Muscle of leg (tissue), 11 donors: ENCODE results near the gene FAM181B. TPM values are rescaled to one million over a fixed set of nuclear protein-coding genes. Genes with fewer than 3 reads are reported as not detected.

ENCODE experiments used
- DNase-seq: peaks from one replicate; pipeline ENCODE4 v3.0.0; 2013
- H3K27ac ChIP-seq: one replicate; pipeline ENCODE4 v1.5.1; 2013; ENCODE audit warnings: mild to moderate bottlenecking, low read length, control low read depth
- H3K27me3 ChIP-seq: one replicate; pipeline ENCODE4 v1.6.1; 2013; ENCODE audit warnings: low read length; ENCODE audit not compliant: control insufficient read depth, insufficient read depth
- H3K36me3 ChIP-seq: one replicate; pipeline ENCODE4 v1.6.1; 2013; ENCODE audit warnings: low read length; ENCODE audit not compliant: control insufficient read depth, insufficient read depth
- H3K4me1 ChIP-seq: one replicate; pipeline ENCODE4 v1.6.1; 2013; ENCODE audit warnings: low read length; ENCODE audit not compliant: control insufficient read depth, insufficient read depth
- H3K4me3 ChIP-seq: one replicate; pipeline ENCODE4 v1.5.1; 2013; ENCODE audit warnings: low read length, control low read depth
- H3K9me3 ChIP-seq: replicated peaks from 2 replicates; pipeline ENCODE4 v1.6.1; 2013; ENCODE audit warnings: low read depth, low read length; ENCODE audit not compliant: control insufficient read depth
- WGBS: methylation state at CpG from one replicate; pipeline ENCODE4 v1.1.5; 2013; ENCODE audit warnings: missing lambda C conversion rate; ENCODE audit not compliant: insufficient coverage; 5-methylcytosine and 5-hydroxymethylcytosine counted together
- polyA plus RNA-seq, 8 donors: library from polyadenylated mRNA; unstranded; fragments of 120-200 nt; gene quantifications; one replicate each; pipeline versions ENCODE4 v1.2.1 to v1.2.3, GENCODE V29; 2013; ENCODE audit warnings: inconsistent platforms in 1 of 8, low replicate concordance in 1 of 8; ENCODE audit not compliant: insufficient read length in 8 of 8, insufficient read depth in 1 of 8
- total RNA-seq: library from RNA; stranded (reverse); fragments of 120-200 nt; gene quantifications from one replicate; pipeline ENCODE4 v1.2.4, GENCODE V29; 2013

The FAM181B gene
- total and polyA plus RNA-seq, 9 donors, result 0.15 to 0.40 (median 0.23) TPM

DNA sequence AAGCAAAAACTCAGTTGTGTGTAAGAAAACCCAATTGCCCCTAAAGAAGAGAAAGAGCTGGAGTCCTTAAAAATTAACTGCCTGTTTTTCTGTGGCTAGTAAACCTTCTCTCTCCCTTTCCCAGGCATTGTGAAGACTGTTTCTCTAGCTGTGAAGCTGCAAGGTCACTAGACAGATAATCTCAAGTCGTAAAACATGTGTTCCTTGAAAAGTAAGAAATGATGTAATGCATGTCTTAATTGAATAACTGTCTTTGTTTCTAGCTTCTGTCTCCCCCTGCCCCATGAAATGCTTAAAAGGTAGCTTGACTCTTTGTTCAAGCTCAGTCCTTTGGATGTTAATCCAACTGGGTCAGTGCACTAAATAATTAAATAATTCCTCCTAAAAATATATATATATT is 29.5 kb upstream of the FAM181B start:
- no peak for DNase-seq
- no peaks in the 10 kb centered on the region for H3K36me3 ChIP-seq
- no CpG with 5 or more reads among the region's 1 CpG for WGBS

DNA sequence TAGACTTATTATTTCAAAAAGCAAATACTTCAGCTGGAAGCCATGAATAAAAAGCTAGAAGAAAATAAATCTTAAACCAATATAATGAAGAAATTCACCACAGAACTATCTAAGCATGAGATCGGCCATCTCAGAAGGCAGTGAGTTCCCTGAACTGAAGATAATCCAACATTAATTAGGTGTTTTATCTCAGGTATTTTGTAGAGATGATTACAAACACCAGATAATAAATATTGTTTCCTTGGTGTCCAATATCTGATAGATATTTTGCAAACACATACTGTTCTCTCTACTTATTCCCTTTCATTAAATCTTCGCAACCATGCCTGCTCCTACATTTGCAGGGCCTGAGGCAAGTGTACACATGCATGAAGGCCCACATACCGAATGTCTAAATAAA is 26.0 kb upstream of the FAM181B start:
- no peak for DNase-seq
- WGBS, result no CpG with 5 or more reads among the region's 3 CpGs
- Histone ChIP-seq H3K4me3 (no peak overlapping the region), H3K36me3 (no peaks in the 10 kb centered on the region), H3K4me1 (no peaks in the 10 kb centered on the region), H3K9me3 (no peaks in the 10 kb centered on the region), H3K27me3 (no peaks in the 10 kb centered on the region), H3K27ac (no peak overlapping the region)

More for the DNA sequence above, 29.5 kb upstream of the FAM181B start:
- Histone ChIP-seq H3K4me1 (no peaks in the 10 kb centered on the region), H3K9me3 (no peaks in the 10 kb centered on the region), H3K27me3 (no peaks in the 10 kb centered on the region), H3K27ac (no peak overlapping the region), H3K4me3 (no peak overlapping the region)

DNA sequence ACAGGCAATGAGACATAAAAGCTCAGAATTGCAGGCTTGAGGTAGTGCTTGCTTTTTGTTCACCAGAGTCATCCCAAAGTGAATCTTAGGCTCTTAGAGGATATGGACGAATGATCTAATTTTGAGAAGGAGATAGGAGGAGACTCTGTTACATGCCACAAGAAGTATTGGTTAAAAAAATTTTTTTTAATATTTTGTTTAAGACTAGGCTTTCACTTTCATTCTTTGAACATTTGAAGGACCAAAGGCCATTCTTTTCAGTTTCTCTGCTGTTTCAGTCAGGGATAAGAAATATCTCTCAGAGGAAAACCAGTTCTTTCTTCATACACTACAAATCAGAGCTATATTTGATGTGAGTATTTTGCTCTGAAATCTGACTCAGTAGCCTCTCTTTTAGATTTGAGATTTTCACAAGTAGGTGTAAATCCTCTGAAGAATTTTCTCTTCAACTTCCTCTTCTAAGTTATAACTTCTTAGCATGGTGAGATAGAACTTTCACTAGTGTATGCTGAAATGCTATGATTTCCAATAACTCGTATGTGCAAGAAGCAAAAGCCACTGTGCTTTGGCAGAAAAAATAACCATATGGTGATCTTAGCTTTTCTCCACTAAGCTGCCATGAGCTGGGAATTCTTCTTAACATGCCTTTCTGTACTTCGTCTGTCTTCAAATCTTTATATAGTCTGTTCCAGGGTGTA is 24.1 kb upstream of the FAM181B start:
- WGBS, result no CpG with 5 or more reads among the region's 3 CpGs

DNA sequence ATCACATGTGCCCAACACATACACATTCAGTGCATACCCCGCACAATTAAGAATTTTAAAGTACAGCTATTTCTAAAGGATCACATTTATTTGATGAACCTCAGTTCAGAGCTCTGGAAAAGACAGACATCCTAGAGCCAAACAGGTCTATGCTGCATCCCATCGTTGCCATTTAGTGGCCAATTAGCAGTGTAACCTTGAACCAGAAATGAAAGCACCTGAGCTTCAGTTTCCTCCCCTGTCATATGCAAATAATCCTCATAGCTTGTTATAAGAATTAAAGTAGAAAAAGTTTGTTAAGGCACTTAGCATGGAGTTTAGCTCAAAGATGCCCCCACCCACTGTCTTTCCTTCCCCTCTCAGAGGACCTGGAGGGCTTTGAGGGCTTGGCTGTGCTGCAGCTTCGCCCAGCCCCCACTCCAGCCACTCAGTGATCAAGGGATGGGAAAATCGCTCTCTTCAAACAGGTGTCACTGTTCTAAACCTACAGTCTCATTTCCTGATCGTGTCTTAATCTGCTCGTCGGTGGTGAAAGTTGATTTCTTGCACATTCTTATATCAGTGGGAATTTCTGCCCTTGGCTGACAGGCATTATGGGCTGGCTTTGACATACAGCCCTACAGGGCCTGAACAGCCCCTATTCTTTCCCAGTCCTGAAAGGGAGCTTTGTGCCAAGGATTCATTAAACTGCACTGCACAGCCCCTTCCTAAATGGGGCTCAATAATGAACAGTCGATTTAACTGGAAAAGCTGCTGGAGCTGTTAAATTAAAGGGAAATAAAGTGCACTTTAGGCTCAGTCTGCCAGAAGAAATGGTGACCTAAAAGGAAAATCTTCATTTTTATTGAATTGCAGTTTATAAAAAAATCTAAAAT is 23.3 kb upstream of the FAM181B start:
- H3K27me3 ChIP-seq, result no peaks in the 10 kb centered on the region
- H3K9me3 ChIP-seq, result no peaks in the 10 kb centered on the region
- H3K4me3 ChIP-seq, result no peak overlapping the region
- no peak for DNase-seq
- no peaks in the 10 kb centered on the region for H3K4me1 ChIP-seq
- 61% methylated on average over 4 of the region's 8 CpGs for WGBS
- no peaks in the 10 kb centered on the region for H3K36me3 ChIP-seq
- no peak overlapping the region for H3K27ac ChIP-seq

More for the DNA sequence above, 24.1 kb upstream of the FAM181B start:
- H3K9me3 ChIP-seq, result no peaks in the 10 kb centered on the region
- DNase-seq, result no peak
- no peak overlapping the region for H3K4me3 ChIP-seq
- H3K36me3 ChIP-seq, result no peaks in the 10 kb centered on the region
- no peaks in the 10 kb centered on the region for H3K27me3 ChIP-seq
- H3K4me1 ChIP-seq, result no peaks in the 10 kb centered on the region
- no peak overlapping the region for H3K27ac ChIP-seq

DNA sequence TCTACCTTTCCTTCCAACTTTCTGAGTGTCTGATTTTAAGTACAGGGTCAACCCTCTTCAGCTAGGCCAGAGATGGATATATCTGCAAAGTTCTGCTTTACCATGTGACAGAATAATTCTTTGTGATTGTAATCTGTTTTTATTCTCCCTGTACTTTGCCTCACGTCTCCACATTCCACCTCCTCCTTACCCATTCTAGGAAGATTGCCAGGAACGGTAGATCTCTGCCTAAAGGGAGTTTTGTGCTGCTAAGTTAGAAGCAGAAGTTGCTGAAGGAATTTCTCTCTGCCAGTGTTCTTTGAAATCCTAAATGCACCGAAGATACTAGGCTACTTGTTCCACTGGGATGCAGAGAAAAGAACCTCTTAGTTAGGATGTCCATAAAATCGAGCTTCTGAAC is 20.7 kb upstream of the FAM181B start:
- Histone ChIP-seq H3K27ac (no peak overlapping the region), H3K36me3 (no peaks in the 10 kb centered on the region), H3K4me3 (no peak overlapping the region), H3K27me3 (no peaks in the 10 kb centered on the region), H3K9me3 (no peaks in the 10 kb centered on the region), H3K4me1 (no peaks in the 10 kb centered on the region)
- WGBS, result no CpG with 5 or more reads among the region's 4 CpGs
- DNase-seq, result no peak

DNA sequence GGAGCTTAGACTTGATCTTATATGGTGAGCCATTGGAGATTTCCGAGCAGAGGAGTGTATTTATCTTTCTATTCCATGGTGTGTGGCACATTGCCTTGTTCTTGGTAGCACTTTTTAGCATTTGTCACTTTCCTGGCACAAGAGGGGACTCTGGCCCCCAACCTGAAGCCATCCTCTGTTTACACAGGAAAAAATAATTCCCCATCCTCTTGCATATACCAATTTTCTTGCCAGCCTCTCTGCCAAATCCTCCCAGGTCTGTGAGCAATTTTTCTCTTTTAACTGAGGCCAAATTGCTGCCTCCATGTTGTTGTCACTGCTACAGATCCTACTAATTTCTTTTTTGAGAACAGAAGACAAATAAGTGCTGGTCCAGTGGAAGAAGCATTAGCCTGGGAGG is 20.3 kb upstream of the FAM181B start:
- no CpG with 5 or more reads among the region's 1 CpG for WGBS

DNA sequence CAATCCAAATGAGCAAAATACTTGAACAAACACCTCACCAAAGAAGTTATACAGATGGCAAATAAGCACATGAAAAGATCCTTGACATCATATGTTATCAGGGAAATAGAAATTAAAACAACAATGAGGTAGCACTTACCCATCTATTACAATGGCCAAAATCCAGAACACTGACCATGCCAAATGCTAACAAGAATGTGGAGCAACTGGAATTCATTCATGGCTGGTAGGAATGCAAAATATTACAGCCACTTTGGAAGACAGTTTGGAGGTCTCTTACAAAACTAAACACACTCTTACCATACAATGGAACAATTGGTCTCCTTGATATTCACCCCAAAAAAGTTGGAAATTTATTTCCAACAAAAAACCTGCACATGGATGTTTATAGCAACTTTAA is 19.1 kb upstream of the FAM181B start:
- no peaks in the 10 kb centered on the region for H3K4me1 ChIP-seq
- H3K9me3 ChIP-seq, result no peaks in the 10 kb centered on the region
- no peaks in the 10 kb centered on the region for H3K36me3 ChIP-seq
- H3K27ac ChIP-seq, result no peak overlapping the region
- no peak overlapping the region for H3K4me3 ChIP-seq
- no peak for DNase-seq
- H3K27me3 ChIP-seq, result no peaks in the 10 kb centered on the region

More for the DNA sequence above, 20.3 kb upstream of the FAM181B start:
- no peaks in the 10 kb centered on the region for H3K36me3 ChIP-seq
- H3K4me1 ChIP-seq, result no peaks in the 10 kb centered on the region
- no peaks in the 10 kb centered on the region for H3K27me3 ChIP-seq
- DNase-seq, result no peak
- no peak overlapping the region for H3K27ac ChIP-seq
- H3K9me3 ChIP-seq, result no peaks in the 10 kb centered on the region
- no peak overlapping the region for H3K4me3 ChIP-seq

DNA sequence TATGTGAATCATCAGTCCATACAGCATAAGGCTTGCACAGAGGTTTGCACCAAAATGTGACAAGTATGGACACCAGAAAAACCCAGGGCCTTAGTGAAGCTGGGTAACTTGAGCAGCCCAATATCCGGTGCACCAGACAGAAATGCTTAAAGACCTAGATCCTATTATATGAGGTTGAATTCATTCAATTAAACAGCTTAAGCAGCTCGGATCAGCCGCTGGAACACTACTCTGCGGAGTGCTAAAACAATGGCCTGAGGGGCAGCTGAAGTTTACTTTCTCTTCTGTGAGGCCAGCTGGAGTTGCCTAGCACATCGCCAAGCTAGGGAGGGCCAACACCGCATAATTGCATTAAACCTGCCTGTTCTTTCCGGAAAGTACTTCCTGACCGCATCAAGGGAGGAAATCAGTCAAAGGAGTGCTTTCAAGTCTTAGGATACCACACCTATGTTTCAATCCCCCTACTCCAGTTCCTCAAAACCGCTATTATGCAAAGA is 17.0 kb upstream of the FAM181B start:
- WGBS, result 33% methylated on average over 4 of the region's 9 CpGs
- no peak overlapping the region for H3K4me3 ChIP-seq
- no peaks in the 10 kb centered on the region for H3K9me3 ChIP-seq
- no peaks in the 10 kb centered on the region for H3K4me1 ChIP-seq
- DNase-seq, result peak; percentile 10
- no peaks in the 10 kb centered on the region for H3K36me3 ChIP-seq
- H3K27me3 ChIP-seq, result no peaks in the 10 kb centered on the region
- H3K27ac ChIP-seq, result no peak overlapping the region

DNA sequence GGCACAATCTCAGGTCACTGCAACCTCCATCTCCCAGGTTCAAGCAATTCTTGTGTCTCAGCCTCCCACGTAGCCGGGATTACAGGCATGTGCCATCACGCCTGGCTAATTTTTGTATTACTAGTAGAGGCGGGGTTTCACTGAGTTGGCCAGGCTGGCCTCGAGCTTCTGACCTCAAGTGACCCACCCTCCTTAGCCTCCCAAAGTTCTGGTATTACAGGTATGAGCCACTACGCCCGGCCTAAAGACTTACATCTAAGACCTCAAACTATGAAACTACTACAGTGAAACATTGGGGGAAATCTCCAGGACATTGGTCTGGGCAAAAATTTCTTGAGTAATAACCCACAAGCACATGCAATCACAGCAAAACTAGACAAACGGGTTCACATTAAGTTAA is 13.8 kb upstream of the FAM181B start:
- no peaks in the 10 kb centered on the region for H3K4me1 ChIP-seq
- 60% methylated on average over 1 of the region's 8 CpGs for WGBS
- no peaks in the 10 kb centered on the region for H3K9me3 ChIP-seq
- no peaks in the 10 kb centered on the region for H3K27me3 ChIP-seq
- H3K27ac ChIP-seq, result no peak overlapping the region
- no peaks in the 10 kb centered on the region for H3K36me3 ChIP-seq
- no peak overlapping the region for H3K4me3 ChIP-seq
- no peak for DNase-seq

DNA sequence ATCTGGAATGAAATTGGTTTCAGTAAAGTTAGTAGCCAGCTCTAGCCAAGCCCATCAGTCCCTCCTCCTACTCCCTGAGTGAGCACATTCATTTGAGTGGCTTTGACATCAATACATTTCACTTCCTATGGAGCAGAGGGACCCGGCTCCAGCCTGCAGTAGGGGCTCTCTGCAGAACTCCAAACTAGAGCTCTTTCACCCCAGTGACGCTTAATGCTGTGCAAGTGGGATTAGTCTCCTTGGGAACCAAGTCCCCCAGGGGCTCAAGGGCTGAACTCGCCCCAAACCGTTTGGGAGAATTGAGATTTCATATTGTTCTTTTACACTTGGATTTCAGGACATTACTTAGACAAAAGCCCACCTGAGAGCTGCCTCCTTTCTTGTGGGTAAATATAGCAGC is 4.4 kb upstream of the FAM181B start:
- 20% methylated on average over 1 of the region's 4 CpGs for WGBS
- peaks cover 14% of the 10 kb centered on the region for H3K27me3 ChIP-seq
- H3K9me3 ChIP-seq, result no peaks in the 10 kb centered on the region
- H3K4me1 ChIP-seq, result peaks cover 3% of the 10 kb centered on the region
- DNase-seq, result no peak
- H3K4me3 ChIP-seq, result no peak overlapping the region
- H3K36me3 ChIP-seq, result no peaks in the 10 kb centered on the region
- no peak overlapping the region for H3K27ac ChIP-seq
